ENCODE results near the gene BLVRA.
"Not testable (repeated sequence)": the region's sequence is repeated elsewhere in the genome, so short reads cannot be mapped to it uniquely, and the experiment has no call there.

The BLVRA gene

DNA sequence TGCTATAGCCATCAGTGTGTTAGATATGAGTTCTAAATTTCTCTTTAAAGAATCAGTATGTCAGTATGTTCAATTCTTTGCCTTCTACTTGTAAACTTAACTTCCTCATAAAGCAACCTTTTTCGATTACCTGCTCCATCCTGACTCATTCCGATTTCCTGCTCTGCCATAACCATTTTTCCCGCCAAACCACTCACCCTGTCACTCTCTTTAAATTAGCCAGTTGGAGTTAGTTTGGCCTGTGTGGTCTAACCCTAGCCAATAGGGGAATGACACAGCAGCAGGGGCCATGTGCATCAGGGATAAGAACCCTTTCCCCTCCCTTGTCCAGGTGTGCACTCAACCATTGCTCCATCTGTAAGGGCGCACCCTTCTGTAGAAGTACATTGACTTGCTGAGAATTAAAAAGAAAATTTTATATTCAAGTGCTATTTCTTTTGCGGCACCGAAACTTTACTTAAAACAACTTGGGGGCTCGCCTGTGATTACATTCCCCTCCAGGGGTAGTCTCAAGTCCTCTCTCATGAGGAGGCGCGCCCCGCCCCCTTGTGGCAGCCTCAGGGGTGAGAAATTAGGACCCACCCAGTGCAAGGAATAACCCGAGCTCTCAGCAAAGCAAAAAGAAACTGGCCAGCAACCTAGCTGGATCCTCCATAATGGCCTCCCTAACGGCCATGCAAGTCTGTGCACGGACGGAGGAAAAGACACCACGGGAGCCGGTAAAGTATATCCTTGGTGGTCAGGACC lies 51.9 kb downstream of the BLVRA start:
- not testable (repeated sequence) for FAIRE-seq

DNA sequence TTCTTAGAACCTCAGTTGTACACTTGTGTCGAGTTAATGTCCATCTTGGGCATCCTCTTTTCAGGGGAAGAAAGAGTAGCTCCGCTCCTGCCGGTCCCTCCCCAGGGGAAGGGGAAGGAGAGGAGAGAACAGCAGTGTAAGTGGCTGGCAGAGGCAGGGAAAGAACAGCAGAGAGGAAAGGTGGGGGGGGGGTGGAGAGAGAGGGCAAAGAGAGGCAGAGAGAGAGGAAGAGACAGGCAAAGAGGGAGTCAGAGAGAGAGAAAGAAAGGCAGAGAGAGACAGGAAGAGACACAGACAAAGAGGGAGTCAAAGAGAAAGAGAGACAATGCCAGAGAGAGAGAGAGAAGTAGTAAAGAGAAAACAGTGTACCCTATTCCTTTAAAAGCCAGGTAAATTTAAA lies 56.9 kb downstream of the BLVRA start:
- no peak for FAIRE-seq

DNA sequence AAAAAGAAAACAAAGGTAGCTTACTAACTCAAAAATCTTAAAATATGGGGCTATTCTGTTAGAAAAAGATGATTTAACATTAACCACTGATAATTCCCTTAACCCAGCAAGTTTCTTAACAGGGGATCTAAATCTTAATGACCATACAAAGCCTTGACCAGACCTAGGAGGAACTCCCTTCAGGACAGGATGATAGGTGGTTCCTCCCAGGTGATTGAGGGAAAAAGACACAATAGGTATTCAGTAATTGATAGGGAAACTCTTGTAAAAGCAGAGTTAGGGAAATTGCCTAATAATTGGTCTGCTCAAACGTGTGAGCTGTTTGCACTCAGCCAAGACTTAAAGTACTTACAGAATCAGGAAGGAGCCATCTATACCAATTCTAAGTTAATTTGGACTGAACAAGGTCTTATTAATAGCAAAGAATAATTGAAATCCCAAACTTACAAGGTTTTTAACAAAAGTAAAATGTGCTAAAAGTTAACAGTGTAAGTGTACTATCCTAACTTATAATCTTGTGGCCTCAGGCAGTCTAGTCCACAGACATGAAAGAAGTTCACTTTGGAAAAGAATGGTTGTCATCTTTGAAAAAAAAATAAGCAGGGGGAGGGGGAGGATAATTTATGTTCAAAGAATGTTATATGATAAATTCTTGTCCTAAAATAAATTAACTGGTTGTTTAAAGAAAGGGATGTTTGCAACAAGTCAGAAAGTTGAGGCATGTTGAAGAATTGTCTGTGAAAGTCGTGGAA lies 57.7 kb downstream of the BLVRA start:
- FAIRE-seq: not testable (repeated sequence)

DNA sequence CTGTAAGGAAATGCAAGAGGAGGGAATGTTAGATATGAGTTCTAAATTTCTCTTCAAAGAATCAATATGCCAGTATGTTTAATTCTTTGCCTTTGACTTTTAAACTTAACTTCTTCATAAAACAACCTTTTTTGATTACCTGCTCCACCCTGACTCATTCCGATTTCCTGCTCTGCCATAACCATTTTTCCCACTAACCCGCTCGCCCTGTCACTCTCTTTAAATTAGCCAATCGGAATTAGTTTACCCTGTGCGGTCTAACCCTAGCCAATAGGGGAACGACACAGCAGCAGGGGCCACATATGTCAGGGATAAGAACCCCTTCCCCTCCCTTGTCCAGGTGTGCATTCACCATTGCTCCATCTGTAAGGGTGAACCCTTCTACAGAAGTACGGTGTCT lies 64.9 kb downstream of the BLVRA start:
- FAIRE-seq: not testable (repeated sequence)

DNA sequence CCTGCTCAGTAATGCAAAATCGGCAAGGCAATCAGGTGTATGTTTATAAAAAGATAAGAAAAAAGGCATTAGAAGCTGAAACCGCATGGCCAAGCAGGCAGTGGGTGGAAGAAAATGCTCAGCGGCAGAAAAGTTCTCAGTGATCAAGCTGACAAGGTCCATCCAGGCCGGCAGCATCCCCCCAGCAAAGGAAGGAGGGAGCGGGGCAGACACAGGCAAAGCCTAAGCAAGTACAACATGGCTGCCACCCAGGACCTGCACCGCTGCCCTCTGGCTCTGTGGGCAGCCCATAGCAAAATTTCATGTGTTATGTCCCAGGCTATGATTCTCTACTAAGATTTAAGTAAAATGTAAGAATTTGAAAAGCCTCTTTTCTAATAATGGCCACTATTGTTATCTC lies 65.5 kb downstream of the BLVRA start:
- no peak for FAIRE-seq

DNA sequence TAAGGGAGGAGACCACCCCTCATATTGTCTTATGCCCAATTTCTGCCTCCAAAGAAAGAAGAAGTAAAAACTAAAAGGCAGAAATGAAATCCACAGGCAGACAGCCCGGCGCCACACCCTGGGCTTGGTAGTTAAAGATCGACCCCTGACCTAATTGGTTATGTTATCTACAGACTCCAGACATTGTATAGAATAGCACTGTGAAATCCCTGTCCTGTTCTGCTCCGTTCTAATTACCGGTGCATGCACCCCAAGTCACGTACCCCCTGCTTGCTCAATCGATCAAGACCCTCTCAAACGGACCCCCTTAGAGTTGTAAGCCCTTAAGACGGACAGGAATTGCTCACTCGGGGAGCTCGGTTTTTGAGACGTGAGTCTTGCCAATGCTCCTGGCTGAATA lies 66.0 kb downstream of the BLVRA start:
- FAIRE-seq: not testable (repeated sequence)

DNA sequence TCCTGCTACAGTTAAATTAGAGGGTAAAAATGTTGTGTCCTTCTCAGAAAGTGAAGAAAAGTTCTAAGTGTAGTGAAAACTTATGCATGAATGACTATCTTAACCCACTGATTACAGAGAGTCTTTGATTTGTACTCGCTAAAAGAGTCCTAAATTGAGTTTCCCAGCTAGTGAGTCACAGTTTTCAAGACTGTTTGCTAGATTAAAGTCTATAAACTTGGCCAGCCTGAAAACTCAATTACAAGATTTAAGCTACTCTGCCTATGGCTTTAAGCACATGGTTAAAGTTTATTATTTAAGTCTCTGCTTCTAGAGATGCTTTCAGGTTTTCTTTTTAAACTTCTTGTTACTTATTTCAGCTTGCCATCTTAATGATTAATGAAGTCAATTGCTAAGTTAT lies 66.5 kb downstream of the BLVRA start:
- FAIRE-seq: peak; percentile 27

DNA sequence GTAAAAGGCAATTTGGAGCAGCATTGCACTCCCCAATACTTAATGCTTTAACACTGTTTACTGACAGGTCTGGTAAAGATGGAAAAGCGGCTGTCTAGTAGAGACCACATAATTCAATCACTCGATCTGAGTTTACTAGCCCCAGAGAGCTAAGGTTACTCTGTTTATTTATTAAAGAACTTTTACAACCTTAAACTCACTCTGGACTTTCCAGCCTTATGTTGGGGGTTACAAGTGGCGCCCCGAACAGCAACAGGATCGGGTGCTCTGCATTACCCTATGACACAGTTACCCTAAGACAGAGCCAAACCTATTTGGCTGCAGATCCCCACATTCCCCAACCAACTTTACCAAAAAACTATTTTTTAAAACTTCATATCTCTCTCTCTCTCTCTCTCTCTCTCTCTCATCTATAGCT lies 66.9 kb downstream of the BLVRA start:
- FAIRE-seq: no peak

DNA sequence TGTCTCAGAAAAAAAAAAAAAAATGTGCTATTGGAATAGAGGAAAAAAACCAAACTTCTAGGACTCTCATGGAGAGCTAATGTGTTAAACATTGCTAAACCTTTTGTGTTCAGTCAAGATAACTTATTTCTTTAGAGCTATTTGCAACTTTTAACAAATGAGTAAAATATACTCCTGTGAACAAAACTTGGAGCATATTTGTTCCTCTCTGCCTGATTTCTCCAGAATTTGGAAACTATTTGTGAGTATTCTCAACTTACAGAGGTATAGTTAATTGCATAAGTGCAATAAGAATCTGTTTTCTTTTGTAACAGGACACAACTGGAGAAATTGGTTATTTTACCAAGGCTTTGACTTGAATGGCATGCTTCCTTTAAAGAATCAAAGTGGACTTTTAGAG lies 72.4 kb downstream of the BLVRA start:
- not testable (repeated sequence) for FAIRE-seq

DNA sequence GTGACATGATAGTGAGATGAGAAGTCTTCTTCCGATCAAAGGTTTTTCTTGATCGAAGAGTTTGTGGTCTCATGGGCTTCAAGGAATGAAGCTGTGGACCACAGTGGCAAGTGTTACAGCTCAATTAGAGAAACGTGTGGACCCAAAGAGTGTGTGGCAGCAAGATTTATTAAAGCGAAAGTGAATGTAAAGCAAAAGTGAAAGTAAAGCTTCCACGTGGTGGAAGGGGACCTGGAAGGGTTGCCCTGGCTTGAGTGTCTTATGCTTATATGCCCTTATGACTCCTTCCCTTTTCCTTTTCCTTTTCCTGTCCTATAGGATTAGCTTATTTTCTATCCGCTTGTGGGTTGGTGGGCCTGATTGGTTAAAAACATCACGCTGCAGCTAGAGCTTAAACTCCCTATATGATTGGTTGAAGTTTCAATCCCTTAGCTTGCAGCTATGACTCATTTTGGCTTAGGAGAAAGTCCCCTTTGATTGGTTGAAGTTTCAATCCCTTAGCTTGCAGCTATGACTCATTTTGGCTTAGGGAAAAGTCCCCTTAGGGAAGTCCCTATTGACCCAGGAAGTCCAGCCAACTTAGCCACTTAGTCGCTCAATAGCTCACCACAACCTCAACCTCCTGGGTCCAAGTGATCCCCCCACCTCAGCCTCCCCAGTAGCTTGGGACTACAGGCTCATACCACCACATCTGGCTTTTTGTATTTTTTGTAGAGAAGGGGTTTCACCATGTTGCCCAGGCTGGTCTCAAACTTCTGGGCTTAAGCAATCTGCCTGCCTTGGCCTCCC lies 76.2 kb downstream of the BLVRA start:
- no peak for FAIRE-seq

DNA sequence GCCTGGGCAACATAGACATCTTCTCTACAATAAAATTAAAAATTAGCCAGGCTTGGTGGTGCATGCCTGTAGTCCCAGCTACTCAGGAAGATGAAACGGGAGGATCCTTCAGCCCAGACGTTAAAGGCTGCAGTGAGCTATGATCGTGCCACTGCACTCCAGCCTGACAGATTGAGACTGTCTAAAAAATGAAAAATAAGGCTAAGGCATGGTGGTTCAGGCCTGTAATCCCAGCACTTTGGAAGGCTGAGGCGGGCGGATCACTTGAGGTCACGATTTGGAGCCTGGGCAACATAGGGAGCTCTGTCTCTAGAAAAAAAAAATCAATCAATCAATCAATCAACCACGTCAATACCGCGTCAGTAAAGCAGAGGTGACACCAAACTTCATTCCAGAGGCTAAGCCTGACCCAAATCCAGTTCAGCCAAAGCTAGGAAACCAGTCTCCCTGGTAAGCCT lies 79.8 kb downstream of the BLVRA start:
- no peak for FAIRE-seq

DNA sequence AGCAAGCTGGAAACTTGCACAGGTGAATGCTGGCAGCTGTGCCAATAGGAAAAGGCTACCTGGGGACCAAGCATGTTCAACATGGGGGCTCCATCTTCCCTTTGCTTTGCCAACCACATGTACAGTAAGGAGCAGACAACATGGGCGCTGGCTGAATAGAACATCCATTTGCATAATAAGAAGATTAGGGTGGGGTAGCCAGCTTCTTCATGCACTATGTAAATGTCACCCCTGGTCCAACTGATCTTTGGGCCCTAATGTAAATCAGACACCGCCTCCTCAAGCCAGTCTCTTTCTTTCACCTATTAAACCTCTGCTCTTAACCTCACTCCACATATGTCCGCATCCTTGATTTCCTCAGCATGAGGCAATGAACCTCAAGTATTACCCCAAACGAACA lies 84.8 kb downstream of the BLVRA start:
- no peak for FAIRE-seq

DNA sequence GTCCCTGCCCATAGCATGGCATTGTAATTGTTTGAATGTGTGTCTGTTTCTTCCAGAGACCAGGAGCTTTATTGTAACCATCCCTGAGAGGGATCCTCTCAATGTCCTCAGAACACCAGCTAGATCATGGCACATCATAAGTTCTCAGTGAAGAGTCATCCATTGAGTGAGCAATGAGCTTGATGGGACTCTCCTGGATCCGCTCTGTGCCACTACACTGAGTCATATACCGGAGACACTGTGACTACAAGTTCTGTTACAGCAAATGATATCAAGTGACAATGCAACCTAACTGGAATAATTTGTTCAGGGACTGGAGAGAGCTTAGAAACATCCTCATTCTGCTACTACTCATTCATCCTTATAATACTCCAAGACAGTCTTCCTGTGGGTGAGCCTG lies 85.8 kb downstream of the BLVRA start:
- FAIRE-seq: no peak

DNA sequence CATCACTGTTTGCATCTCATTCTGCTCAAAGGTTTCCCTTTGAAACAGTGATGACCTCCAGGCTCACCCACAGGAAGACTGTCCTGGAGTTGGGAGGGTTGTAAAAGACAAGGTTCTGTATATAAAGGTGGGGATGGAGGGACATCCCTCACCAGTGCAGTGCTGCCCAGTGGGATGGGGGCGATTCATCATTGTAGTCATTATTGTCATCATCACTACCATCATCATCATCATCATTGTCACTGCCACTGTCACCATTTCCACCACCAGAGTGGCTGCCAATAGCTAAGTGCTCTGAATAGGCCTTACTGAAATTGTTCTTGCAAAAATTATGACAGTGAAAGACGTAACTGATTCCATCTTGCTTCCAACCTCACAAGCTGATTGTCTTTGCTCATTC lies 86.2 kb downstream of the BLVRA start:
- FAIRE-seq: no peak

DNA sequence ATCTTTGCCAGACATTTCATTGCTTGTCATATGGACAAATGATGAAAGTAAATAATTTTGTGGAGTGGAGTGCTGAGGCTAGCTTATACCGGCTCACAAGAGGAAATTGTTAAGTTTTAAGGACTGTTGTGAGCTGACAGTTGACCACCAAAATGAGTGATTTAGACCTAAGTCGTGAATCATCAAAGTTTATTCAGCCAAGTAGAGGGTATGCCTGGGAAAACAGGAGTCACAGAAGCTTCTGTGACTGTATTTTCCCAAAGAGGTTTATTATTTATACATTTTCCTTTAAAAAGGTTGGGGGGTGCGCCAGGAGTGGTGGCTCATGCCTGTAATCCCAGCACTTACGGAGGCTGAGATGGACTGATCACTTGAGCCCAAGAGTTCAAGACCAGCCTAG lies 89.0 kb downstream of the BLVRA start:
- no peak for FAIRE-seq

DNA sequence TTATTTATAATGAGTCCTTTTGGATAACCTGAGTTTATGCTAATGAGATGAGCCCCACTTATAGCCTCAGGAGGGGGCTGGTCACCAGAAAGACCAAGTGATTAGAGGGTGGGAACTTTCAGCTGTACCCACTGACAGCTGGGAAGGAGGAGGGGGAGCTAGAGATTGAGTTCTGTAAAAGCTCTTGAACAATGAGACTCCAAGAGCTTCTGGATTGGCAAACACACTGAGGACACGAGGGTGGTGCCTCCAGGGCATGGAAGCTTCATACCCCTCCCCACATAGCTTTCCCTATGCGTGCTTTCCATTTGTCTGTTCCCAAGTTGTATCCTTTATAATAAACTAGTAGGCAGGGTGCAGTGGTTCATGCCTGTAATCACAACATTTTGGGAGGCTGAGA lies 90.6 kb downstream of the BLVRA start:
- no peak for FAIRE-seq

DNA sequence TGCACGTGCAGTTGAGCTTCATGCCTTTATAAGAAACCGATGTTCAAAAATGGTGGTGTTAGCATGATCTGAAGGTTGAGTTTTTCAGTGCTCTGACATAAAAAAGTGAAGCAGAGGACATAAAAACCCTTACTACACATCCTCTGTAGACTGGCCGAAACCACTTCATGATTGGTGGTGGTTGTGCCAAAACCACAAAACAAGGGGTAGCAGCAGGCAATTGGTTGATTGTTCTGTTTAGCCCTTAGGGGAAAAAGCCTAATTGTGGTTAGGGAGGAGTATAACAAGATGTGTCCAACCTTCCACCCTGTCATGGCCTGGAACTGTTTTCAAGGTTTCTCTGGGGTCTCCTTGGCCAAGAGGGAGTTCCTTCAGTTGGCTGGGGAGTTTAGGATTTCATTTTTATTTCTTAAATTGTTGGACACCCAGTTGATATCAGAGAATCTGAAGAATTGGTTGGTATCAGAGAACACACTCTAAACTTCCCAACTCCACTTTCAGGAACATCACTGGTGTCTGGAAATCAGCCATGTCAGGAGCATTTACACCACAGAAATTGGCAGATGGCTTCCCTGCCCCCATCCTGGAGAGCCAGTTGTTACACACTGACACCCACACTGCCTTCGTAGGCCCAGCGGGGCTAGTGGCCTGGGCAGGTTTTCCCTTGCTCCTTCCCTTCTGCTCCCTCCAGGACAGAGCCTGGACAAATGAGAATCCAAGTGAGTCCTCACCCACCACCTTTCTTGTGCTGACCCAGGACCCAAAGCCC lies 92.1 kb downstream of the BLVRA start:
- no peak for FAIRE-seq

DNA sequence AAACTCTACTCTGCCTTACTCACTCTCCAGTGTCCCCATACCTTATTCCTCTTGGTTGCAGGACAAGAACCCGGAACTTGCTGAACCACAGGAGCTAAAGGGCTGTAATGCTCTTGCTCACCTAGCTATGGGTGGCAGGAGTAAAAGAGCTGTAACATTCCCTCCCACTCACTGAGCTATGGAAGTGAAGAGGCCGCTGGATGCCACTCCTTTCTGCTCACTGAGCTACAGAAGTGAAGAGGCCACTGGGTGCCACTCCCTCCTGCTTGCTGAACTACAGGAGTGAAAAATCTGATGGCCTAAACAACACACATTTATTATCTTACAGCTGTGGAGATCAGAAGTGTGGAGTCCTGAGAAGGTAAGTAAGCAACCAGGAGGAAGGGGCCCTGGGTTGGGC lies 93.3 kb downstream of the BLVRA start:
- no peak for FAIRE-seq

DNA sequence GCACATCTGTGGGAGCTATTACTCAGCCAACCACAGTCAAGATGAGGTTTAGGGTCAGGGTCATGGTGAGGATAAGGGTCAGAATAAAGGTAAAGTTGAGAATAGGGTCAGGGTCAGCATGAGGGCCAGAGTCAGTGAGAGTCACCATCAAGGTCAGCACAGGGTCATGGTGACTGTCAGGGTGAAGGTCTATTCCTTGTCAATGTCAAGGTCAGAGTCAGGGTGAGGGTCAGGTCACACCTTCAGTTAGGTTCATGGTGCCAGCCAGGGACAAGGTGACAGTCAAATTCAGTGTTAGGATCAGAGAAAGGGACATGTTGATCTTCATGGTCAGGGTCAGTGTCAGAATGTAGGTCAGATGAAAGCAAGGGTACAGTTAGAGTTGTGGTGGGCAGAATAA lies 96.7 kb downstream of the BLVRA start:
- no peak for FAIRE-seq

DNA sequence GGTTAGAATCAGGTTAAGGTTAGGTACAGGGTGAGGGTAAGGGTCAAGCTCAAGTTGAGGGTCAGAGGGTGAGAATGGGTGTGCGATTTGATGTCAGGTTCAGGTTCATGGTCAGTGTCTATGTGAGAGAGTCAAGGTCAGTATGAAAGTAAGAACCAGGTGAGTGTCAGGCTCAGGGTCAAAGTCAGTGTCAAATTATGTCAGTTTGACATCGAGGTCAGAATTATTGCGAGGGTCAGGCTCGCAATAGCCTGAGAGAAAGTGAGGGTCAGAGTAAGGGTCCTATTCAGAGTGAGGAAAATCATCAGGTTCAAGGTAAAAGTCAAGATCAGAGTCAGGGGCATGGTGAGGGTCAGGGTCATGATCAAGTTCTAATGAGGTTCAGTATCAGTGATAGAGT lies 97.8 kb downstream of the BLVRA start:
- FAIRE-seq: no peak
